Measurements from ENCODE around the gene TSC22D1. TPM values are rescaled to one million over a fixed set of nuclear protein-coding genes. Genes with fewer than 3 reads are reported as not detected.

TSC22D1 gene
- total RNA-seq, 3 donors from 2014 or later = 74.2 to 235 (median 232) TPM

DNA sequence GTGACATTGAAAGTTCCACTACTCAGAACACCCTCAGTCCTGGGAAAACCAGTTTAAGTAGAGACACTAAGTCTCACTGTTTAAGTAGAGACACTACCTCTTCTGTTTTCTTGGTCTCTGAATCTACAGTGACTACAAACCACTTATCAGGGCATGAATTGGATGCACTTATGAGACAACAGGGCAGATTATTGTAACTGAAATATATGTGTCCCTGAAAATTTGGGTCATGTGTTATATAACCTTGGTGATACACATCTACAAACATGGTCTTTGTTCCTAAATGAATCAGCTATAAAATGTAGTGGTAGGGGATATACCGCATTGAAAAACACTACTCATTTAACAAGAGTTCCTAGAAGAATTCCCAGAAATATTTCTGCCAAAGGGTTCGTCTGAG lies 146.8 kb downstream of the TSC22D1 start:
- TF ChIP-seq POLR2AphosphoS5 (IDR thresholded peaks at IDR 0.05) = no peak
- no peak for TF ChIP-seq POLR2A (IDR thresholded peaks at IDR 0.05)
- TF ChIP-seq, protein P1, sequence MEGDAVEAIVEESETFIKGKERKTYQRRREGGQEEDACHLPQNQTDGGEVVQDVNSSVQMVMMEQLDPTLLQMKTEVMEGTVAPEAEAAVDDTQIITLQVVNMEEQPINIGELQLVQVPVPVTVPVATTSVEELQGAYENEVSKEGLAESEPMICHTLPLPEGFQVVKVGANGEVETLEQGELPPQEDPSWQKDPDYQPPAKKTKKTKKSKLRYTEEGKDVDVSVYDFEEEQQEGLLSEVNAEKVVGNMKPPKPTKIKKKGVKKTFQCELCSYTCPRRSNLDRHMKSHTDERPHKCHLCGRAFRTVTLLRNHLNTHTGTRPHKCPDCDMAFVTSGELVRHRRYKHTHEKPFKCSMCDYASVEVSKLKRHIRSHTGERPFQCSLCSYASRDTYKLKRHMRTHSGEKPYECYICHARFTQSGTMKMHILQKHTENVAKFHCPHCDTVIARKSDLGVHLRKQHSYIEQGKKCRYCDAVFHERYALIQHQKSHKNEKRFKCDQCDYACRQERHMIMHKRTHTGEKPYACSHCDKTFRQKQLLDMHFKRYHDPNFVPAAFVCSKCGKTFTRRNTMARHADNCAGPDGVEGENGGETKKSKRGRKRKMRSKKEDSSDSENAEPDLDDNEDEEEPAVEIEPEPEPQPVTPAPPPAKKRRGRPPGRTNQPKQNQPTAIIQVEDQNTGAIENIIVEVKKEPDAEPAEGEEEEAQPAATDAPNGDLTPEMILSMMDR (IDR thresholded peaks at IDR 0.05) = no peak
- Histone ChIP-seq H3K9me3 (no peaks in the 10 kb centered on the region), H3K27ac (no peak overlapping the region), H3K27me3 (no peaks in the 10 kb centered on the region), H3K4me1 (no peaks in the 10 kb centered on the region), H3K36me3 (no peaks in the 10 kb centered on the region), H3K4me3 (no peak overlapping the region)
- no peak for DNase-seq (ENCODE audit: low spot score in 2 of 2)
- intact Hi-C loops (cut with DNase I; ENCODE audit: low total_unique reads) = no loop called here

DNA sequence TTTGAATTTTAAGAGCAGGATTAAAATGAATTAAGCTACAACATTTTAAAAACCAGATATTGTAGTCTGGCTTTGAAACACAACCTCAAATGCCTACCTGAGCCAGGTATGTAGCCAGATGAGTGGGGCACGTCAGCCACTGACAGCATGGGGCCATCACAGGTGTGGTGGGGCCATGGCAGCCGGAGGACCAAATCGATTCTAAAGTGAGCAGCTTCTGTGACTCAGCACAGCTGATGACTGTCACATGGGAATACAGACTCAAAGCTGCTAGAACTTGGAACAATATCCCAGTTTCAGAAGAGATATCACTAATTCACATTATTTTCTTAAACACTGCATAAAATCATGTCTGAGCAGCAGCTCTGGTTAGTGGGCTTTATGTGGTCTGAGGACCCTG lies 149.7 kb downstream of the TSC22D1 start:
- Histone ChIP-seq H3K27ac (no peak overlapping the region), H3K27me3 (no peaks in the 10 kb centered on the region), H3K4me1 (no peaks in the 10 kb centered on the region), H3K4me3 (no peak overlapping the region), H3K9me3 (no peaks in the 10 kb centered on the region), H3K36me3 (no peaks in the 10 kb centered on the region)
- DNase-seq (ENCODE audit: low spot score in 2 of 2) = no peak
- TF ChIP-seq POLR2AphosphoS5 (IDR thresholded peaks at IDR 0.05) (no peak), POLR2A (IDR thresholded peaks at IDR 0.05) (no peak)
- TF ChIP-seq, protein P1 (IDR thresholded peaks at IDR 0.05) = no peak
- intact Hi-C loops (cut with DNase I; ENCODE audit: low total_unique reads) = no loop called here

DNA sequence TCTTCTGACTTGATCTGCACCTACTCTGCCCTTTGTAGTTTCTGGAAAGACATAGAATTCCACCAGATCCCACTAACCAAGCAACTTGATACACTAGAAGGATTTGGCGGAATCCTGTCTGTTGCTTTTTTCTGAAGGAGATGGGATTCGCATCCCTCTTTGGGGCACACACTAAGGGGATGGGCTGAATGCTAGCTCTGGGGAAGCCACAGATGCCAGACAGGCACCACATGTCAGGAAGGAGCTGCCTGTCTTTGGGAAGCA lies 150.4 kb downstream of the TSC22D1 start:
- no peak for DNase-seq (ENCODE audit: low spot score in 2 of 2)
- intact Hi-C loops (cut with DNase I; ENCODE audit: low total_unique reads) = no loop called here
- Histone ChIP-seq H3K36me3 (no peaks in the 10 kb centered on the region), H3K9me3 (no peaks in the 10 kb centered on the region), H3K4me1 (no peaks in the 10 kb centered on the region), H3K4me3 (no peak overlapping the region), H3K27ac (no peak overlapping the region), H3K27me3 (no peaks in the 10 kb centered on the region)
- no peak for TF ChIP-seq POLR2A (IDR thresholded peaks at IDR 0.05)
- TF ChIP-seq, protein P1 (IDR thresholded peaks at IDR 0.05) = no peak
- no peak for TF ChIP-seq POLR2AphosphoS5 (IDR thresholded peaks at IDR 0.05)

DNA sequence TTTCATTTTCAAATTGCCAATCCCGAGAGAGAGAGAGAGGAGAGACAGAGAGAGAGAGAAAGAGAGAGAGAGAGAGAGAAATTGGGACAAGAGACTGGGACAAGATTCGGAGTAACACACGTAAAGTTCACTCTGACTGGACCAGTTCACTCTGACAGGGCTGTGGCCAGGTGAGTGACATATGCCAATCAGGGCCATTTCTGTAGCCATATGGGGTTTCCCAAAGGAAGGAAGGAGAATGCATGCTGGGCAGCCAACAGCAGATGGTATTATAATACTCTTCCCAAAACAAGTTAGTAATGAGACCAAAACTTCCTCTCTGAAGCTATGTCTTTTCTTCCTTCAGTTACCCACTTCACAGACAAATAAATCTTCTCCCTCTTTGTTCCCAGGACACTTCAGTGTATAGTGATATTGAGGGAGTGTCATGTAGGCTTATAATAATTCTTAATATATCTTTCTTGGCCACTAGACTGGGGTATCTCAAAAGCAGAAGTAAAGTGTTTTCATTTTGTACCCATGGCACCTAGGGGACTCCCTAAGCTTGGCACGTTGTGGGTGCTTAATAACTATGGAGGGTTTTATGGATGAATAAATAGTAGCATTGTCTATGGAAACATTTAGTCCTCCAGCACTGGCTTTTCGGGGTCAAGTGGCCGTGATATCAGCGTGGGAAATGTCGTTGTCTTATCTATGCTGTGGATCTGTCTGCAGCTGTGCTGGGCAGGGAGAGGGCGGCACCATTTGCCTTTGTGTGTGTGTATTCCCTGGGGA lies 150.9 kb downstream of the TSC22D1 start:
- H3K4me1 ChIP-seq = no peaks in the 10 kb centered on the region
- TF ChIP-seq POLR2A (IDR thresholded peaks at IDR 0.05) (no peak), POLR2AphosphoS5 (IDR thresholded peaks at IDR 0.05) (no peak)
- TF ChIP-seq, protein P1 (IDR thresholded peaks at IDR 0.05) = no peak
- no peak overlapping the region for H3K4me3 ChIP-seq
- no peak for DNase-seq (ENCODE audit: low spot score in 2 of 2)
- intact Hi-C loops (cut with DNase I; ENCODE audit: low total_unique reads) = no loop called here
- no peaks in the 10 kb centered on the region for H3K27me3 ChIP-seq
- no peaks in the 10 kb centered on the region for H3K9me3 ChIP-seq
- no peaks in the 10 kb centered on the region for H3K36me3 ChIP-seq
- no peak overlapping the region for H3K27ac ChIP-seq

DNA sequence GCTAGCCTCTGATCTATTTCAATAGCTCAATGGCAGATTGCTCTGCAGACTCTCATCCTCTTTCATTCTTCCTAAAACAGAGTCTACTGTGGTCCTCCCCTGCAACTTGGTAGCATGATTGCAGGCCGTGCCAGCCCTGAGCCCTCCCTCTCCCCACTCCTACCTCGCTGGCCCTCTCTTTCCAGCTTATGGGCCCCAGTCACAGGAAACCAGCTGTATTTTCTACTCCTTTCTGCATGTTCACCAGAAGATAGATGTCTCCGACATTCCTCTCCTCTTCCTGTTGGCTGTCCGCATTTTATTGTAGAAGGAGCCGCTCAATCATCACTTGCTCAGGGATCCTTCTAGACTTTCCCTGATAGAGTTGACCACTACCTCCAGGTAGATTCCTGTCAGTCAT lies 152.3 kb downstream of the TSC22D1 start:
- Histone ChIP-seq H3K4me1 (no peaks in the 10 kb centered on the region), H3K27ac (no peak overlapping the region), H3K36me3 (no peaks in the 10 kb centered on the region), H3K27me3 (no peaks in the 10 kb centered on the region), H3K9me3 (no peaks in the 10 kb centered on the region), H3K4me3 (no peak overlapping the region)
- no peak for DNase-seq (ENCODE audit: low spot score in 2 of 2)
- no peak for TF ChIP-seq POLR2AphosphoS5 (IDR thresholded peaks at IDR 0.05)
- TF ChIP-seq, protein P1 (IDR thresholded peaks at IDR 0.05) = no peak
- TF ChIP-seq POLR2A (IDR thresholded peaks at IDR 0.05) = no peak
- intact Hi-C loops (cut with DNase I; ENCODE audit: low total_unique reads) = no loop called here
